NCI-H1092 treated with DMSO at 0.1 percent for 48 hours (cell line): ENCODE data around the gene GET3.

Experiments used
- DNase-seq: peaks from one replicate; lab custom pipeline; 2025; lab: John Stamatoyannopoulos, UW

The GET3 gene

DNA sequence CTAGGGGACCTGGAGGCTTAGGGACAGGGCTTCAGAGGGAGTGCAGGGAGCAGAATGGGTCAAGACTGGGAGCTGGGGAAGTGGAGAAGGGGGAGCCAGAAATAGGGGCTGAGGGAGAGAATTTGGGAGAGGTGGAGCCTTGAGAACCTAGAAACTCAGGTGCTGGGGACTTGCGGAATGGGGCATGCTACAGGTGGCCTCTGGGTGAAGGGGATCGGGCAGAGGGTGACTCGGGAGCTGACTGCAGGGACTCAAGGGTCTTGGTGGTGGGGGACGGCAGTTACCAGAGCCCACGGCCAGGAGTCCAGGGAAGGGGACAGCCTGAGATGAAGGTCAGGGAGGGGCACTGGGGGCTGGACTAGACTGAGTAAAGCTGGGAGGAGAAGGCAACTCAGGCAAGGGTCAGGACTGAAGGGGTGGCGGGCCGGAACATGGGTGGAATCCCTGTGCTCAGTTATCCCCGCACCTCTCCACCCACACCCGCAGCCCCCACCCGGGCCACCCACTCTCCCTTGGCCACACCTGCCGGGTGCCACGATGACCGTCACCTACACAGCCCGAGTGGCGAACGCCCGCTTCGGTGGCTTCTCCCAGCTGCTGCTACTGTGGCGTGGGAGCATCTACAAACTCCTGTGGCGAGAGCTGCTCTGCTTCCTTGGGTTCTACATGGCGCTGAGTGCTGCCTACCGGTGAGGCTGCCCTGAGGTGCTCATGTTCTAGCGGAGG, 14.9 kb downstream of the GET3 start:
- DNase-seq: no peak

GRCh38 chr19:12754465-12755196, 17.3 kb downstream of the GET3 start:
- no peak for DNase-seq

GRCh38 chr19:12756150-12756883, 19.0 kb downstream of the GET3 start:
- DNase-seq: no peak

- DNase-seq: peak; percentile 69
Observed at GRCh38 chr19:12757544-12758274, 20.4 kb downstream of the GET3 start.

DNA sequence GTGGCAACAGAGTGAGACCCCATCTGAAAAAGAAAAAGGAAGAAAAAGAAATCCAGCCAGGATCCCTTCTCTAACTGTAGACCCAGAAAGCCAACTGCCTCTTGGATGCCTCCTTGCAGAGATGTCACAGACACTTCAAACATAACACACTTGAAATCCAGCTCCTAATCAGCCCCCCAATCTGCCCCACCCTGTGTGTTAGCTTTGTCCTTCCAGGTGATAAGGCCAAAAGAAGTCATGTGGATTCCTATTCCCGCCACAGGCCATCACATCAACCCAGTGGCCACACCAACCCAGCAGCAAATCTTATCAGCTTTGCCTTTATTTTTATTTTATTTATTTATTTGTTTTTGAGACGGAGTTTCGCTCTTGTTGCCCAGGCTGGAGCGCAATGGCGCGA, 22.4 kb downstream of the GET3 start:
- no peak for DNase-seq

GRCh38 chr19:12763100-12763499, 25.8 kb downstream of the GET3 start:
- DNase-seq: no peak

DNA sequence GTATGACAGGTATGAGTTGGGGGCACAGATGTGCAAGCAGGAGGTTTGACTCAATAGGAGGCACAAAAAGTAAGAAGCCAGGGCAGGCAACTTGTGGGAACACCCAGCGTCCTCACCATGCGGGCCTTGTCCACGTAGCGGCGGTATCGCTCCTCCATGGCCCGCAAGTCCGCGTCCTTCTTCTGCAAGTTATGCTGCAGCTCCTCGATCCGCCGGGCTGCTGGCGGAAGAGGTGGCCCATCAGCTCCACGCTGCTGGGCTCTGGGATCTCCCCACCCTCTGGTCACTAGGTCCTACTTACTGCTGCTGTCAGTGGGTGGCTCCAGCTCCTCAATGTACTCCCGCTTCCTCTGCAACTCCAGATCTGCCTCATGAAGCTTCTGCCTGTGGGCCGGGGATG, 27.4 kb downstream of the GET3 start:
- DNase-seq: no peak

DNA sequence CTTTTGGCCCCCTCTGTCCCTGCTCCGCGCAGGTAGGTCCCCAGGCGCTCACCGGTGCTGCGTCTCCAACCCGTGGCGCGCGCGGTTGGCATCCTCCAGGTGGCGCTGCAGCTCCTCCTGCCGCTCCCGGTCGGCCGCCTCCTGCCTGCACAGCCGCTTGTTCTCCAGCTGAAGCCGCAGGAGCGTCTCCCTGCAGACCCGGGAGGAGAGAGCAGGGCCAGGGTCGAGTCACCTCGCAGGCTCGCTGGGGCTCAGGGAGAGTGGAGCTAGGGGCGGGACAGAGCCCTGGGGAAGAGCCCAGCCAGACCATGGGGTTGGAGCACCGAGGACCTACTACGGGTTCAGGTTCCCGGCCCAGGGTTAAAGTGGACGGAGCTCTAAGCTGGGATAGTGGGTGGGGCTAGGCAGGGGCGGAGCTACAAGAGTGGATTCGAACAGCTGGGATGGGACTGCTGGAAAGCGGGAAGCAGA, 28.8 kb downstream of the GET3 start:
- DNase-seq: peak; percentile 22

DNA sequence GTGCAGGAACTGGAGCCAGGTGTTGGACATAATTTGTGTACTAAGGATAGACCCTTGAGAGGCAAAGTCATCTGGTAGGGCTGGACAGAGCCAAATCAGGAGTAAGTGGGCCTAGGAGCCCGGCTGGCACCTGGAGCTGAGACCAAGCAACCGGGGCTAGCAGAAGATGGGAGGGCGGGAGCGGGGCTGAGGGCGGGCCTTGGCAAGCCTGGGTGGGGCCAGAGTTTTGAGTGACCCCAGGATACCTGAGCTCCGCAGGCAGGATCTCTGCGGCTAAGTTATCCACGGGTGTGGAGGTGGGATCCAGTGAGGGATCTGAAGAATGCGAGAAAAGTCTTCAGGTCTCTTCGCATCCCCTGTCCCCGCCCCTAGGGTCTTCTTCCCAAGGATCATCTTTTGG, 29.9 kb downstream of the GET3 start:
- DNase-seq: no peak

DNA sequence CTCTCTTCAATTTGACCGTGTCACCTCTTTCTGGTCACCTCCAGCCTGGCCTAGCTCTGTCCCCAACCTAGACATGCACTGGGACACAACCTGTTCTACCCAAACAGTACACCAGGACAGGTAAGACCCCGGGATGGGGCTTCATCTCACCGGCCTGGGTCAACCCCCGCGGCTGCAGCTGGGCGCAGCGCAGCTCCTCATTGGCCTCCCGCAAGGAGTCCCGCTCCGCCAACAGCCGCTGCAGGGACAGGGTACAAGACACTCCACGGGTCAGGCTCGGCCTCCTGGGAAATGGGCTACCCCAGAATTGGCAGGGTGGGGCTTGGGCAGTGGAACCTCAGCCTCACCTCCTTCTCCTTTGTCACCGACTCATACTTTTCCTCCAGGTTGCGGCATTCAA, 30.4 kb downstream of the GET3 start:
- no peak for DNase-seq

DNA sequence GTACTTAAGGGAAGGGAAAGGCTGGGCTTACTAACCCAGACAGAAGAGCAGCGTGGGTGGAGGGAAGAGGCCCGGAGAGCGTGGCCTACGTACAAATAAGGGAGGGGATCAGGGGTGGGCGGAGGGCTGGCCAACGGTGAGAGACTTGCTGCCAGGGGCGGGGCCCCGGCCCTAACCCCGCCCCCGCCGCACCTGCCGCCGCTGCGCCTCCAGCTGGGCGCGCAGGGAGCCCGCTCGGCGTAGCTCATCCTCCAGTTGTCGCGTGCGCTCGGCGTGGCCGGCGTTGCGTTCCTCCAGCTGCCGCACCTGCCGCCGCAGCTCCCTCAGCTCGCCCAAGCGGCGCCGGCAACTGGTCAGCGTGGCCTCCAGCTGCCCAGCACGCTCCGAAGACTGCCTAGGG, 32.4 kb downstream of the GET3 start:
- peak; percentile 27 for DNase-seq

DNA sequence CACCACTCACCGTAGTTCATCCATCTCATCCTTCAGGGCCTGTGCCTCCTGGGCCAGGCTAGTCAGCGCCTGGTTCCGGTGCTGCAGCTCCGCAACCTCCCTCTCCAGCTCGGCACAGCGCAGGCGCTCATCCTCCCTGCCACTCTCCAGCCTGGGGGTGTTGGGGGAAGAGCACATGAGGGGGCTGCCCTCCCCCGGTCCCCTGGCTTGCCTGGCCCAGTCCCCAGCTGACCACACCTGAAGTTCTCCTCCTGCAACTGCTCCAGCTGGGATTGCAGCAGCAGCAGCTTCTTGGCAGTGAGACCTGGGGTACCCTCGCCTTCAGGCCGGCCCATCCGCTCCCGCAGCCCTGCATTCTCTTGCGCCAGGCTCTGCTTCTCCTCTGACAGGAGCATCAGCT, 33.6 kb downstream of the GET3 start:
- no peak for DNase-seq

DNA sequence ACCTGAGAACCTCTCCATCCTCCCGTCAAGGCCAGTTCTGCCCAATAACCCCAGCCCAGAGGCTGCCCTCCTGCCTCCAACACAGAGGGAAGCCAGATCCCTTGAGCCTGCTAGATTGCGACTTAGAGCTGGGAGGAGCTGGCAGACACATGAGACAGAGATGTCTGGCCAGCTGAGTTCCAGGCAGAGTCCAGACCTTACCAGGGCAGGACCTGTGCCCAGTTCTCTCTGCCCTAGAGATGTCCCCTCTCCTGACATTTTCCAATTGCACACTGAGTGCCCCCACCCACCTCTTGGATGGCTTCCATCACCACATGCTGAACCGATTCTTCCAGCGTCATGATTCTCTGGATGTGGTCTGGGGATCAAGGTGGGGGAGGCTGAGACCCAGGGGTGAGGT, 35.0 kb downstream of the GET3 start:
- DNase-seq: no peak

DNA sequence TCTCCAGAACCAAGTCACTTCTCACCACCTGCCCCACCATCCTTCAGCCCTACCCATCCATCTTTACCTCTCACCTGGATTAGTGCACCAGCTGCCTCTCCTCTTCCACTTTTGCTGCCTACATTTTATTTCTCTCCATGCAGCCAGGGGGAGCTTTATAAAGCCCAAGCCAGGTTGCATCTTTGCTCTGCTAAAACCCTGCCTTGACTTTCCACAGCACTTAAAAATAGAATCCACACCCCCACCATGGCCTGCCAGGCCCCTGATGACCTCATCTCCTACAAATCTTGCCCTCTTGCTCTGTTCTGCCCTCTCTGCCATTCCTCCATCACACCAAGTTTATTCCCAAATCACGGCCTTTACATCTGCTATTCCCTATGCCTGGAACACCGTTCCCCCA, 36.3 kb downstream of the GET3 start:
- no peak for DNase-seq

GRCh38 chr19:12774588-12775555, 37.6 kb downstream of the GET3 start, which contains the start of gene HOOK2:
HOOK2 (minus strand) TSS chr19:12775552; CDS start chr19:12775449, 103 bp downstream.
- no peak for DNase-seq

DNA sequence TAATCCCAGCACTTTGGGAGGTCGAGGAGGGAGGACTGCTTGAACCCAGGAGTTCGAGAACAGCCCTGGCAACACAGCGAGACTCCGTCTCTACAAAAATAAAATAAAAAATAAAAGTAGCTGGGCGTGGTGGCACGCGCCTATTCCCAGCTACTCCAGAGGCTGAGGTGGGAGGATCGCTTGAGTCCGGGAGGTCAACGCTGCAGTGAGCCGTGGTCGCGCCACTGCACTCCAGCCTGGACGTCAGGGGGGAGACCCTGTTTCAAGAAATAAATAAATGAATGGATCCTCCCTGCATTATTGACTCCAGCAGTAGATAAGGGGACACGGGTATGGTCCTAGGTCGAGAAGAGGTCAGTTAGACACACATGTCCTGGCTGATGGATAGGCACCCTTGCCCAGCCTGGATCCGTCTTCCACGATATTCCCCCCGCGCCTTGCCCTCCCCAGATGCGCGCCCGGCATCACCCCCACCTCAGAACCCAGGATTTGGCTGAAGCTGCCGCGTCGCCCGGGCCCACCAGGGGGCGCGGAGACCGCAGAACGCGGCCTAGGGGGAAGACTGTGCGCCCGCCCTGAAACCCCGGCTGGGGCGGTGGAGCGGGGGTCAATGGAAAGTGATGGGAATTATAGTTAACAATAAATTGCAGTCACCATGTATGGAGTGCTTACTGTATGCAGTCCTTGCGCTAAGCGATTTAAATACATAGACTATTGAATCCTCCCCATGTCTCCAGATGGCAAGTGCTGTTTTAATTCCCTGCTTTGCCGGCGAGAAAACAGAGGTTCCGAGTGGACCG, 40.1 kb downstream of the GET3 start:
- DNase-seq: peak; percentile 84

DNA sequence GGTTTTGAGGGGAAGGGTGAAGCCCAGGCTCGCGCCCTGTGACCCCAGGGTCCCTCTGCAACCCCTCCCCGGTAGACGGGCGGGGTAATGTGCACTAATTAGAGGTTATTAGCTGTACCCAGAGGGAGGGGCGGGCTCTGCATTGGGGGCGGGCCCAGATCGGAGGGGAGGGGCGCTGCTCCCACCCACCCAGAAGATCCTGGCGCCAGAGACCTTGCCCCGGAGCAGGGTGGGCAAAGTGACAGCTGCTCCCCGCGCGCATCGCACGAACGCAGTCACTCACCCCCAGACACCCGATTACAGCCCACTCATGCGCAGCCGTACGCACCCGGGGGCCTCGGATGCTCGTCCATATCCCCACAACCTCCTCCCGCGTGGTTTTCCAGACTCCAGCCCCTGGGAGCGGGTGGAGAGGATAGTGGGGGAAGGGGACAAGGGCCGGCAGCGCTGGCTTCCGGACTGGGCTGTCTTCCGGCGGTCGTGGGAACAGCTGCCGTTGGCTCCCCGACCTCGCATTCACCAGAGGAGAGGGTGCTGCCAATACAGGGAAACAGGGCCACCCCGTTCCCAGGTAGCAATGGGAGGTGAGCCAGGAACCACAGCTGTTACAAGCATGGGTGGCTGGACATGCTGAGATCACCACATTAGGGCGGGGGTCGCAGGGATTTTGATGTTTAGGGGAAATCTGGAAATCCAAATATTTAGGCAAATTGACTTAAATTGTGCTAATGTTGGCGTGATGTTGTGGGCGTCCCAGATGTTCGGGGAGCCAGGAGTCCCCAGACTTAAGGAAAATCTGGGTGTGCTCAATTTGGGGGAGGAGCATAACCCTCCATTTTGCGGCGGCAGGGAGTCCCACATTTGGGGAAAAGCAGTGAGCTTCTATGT, 41.0 kb downstream of the GET3 start:
- DNase-seq: peak; percentile 80

DNA sequence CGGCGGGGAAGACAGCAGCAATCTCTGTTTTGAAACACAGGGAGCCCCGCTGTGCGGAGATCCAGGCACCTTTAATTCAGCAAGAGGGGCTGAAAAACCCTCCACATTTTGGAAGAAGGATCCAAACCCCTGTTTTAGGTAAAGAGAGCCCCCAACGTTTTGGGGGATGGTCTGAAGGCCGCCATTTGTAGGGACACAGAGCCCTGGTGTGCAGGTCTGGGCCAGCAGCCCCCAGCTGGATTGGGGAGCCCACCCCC, 41.5 kb downstream of the GET3 start:
- DNase-seq: no peak
